NCI-H345 treated with DMSO at 0.1 percent for 48 hours (cell line): ENCODE measurements around the gene MB21D2.

ENCODE experiments used
- DNase-seq: peaks from one replicate; lab custom pipeline; 2025; ENCODE audit not compliant: unreplicated experiment; lab: John Stamatoyannopoulos, UW

The MB21D2 gene

GRCh38 chr3:192835818-192836815, 81.5 kb downstream of the MB21D2 start:
- no peak for DNase-seq

GRCh38 chr3:192834428-192834827, 83.2 kb downstream of the MB21D2 start:
- DNase-seq: no peak

GRCh38 chr3:192833177-192833890, 84.3 kb downstream of the MB21D2 start:
- no peak for DNase-seq

GRCh38 chr3:192831801-192832347, 85.8 kb downstream of the MB21D2 start:
- DNase-seq: no peak

- DNase-seq: no peak
Observed at GRCh38 chr3:192831111-192831644, 86.5 kb downstream of the MB21D2 start.

GRCh38 chr3:192830291-192831110, 87.2 kb downstream of the MB21D2 start:
- DNase-seq: no peak

- no peak for DNase-seq
Observed at GRCh38 chr3:192827863-192828594, 89.6 kb downstream of the MB21D2 start.

GRCh38 chr3:192827208-192827607, 90.4 kb downstream of the MB21D2 start:
- DNase-seq: no peak

GRCh38 chr3:192826214-192827006, 91.2 kb downstream of the MB21D2 start:
- DNase-seq: peak; percentile 35

- DNase-seq: peak; percentile 79
Observed at GRCh38 chr3:192825657-192826200, 91.9 kb downstream of the MB21D2 start.

- DNase-seq: no peak
Observed at GRCh38 chr3:192825216-192825615, 92.4 kb downstream of the MB21D2 start.

GRCh38 chr3:192824313-192824712, 93.3 kb downstream of the MB21D2 start:
- DNase-seq: no peak

- no peak for DNase-seq
Observed at GRCh38 chr3:192821161-192821560, 96.5 kb downstream of the MB21D2 start.

- no peak for DNase-seq
Observed at GRCh38 chr3:192820161-192820560, 97.5 kb downstream of the MB21D2 start.

- DNase-seq: no peak
Observed at GRCh38 chr3:192819001-192819569, 98.6 kb downstream of the MB21D2 start.

GRCh38 chr3:192818126-192818525, 99.5 kb downstream of the MB21D2 start:
- DNase-seq: no peak

GRCh38 chr3:192817506-192817905, 100.2 kb downstream of the MB21D2 start:
- no peak for DNase-seq

- DNase-seq: no peak
Observed at GRCh38 chr3:192817053-192817452, 100.6 kb downstream of the MB21D2 start.
